Limb (tissue), 2 donors: ENCODE data around the gene TPK1.

Experiments used
- DNase-seq, 2 donors: peaks; one replicate each; pipeline ENCODE4 v3.0.0-alpha.2; 2016; ENCODE audit errors: extremely low spot score in 2 of 2

The TPK1 gene

GRCh38 chr7:144534196-144534595, 301.7 kb downstream of the TPK1 start:
- no peak for DNase-seq

GRCh38 chr7:144531181-144531580, 304.7 kb downstream of the TPK1 start:
- DNase-seq = no peak

- DNase-seq = no peak
Measured at GRCh38 chr7:144529269-144529926, 306.5 kb downstream of the TPK1 start.

- no peak for DNase-seq
Measured at GRCh38 chr7:144528536-144529045, 307.3 kb downstream of the TPK1 start.

- DNase-seq = no peak
Measured at GRCh38 chr7:144527051-144527471, 308.8 kb downstream of the TPK1 start.

- DNase-seq = no peak
Measured at GRCh38 chr7:144525956-144526355, 309.9 kb downstream of the TPK1 start.

GRCh38 chr7:144524271-144524670, 311.6 kb downstream of the TPK1 start:
- no peak for DNase-seq

GRCh38 chr7:144523621-144524020, 312.2 kb downstream of the TPK1 start:
- no peak for DNase-seq

- DNase-seq = peak in 1 of 2 donors; percentile 68
Measured at GRCh38 chr7:144519925-144520324, 315.9 kb downstream of the TPK1 start.

GRCh38 chr7:144518360-144518759, 317.5 kb downstream of the TPK1 start:
- DNase-seq = no peak

GRCh38 chr7:144517749-144518148, 318.1 kb downstream of the TPK1 start:
- DNase-seq = no peak

- DNase-seq = no peak
Measured at GRCh38 chr7:144516729-144517525, 318.9 kb downstream of the TPK1 start.

- peak in 1 of 2 donors; percentile 38 for DNase-seq
Measured at GRCh38 chr7:144513334-144513733, 322.5 kb downstream of the TPK1 start.

GRCh38 chr7:144510621-144511020, 325.2 kb downstream of the TPK1 start:
- DNase-seq = no peak

GRCh38 chr7:144508702-144509101, 327.2 kb downstream of the TPK1 start:
- no peak for DNase-seq

GRCh38 chr7:144503215-144503614, 332.6 kb downstream of the TPK1 start:
- no peak for DNase-seq

- no peak for DNase-seq
Measured at GRCh38 chr7:144500225-144500624, 335.6 kb downstream of the TPK1 start.

- no peak for DNase-seq
Measured at GRCh38 chr7:144497282-144497681, 338.6 kb downstream of the TPK1 start.

GRCh38 chr7:144494355-144494754, 341.5 kb downstream of the TPK1 start:
- no peak for DNase-seq

- DNase-seq = no peak
Measured at GRCh38 chr7:144489504-144489903, 346.3 kb downstream of the TPK1 start.

- DNase-seq = no peak
Measured at GRCh38 chr7:144488977-144489376, 346.9 kb downstream of the TPK1 start.

- DNase-seq = no peak
Measured at GRCh38 chr7:144487901-144488300, 348.0 kb downstream of the TPK1 start.

GRCh38 chr7:144484445-144484844, 351.4 kb downstream of the TPK1 start:
- DNase-seq = no peak
